H9 (cell line): ENCODE results near the gene CADM3. TPM values are rescaled to one million over a fixed set of nuclear protein-coding genes. Genes with fewer than 3 reads are reported as not detected.

Experiments
- DNase-seq: peaks from one replicate; pipeline ENCODE4 v3.0.0-alpha.2; 2017
- H2AFZ ChIP-seq: one replicate; pipeline ENCODE4 v1.6.1; 2013; ENCODE audit warnings: mild to moderate bottlenecking, low read length, control low read depth, moderate library complexity
- H2AK5ac ChIP-seq: 2 replicates; pipeline ENCODE4 v1.6.1; 2013; ENCODE audit warnings: low read length, control low read depth, mixed read lengths; ENCODE audit not compliant: insufficient read length
- H2BK120ac ChIP-seq: one replicate; pipeline ENCODE4 v1.6.1; 2013; ENCODE audit warnings: low read depth, mild to moderate bottlenecking, low read length, control low read depth, inconsistent platforms; ENCODE audit not compliant: poor library complexity, severe bottlenecking
- H2BK12ac ChIP-seq: 2 replicates; pipeline ENCODE4 v1.6.1; 2013; ENCODE audit warnings: low read length, control low read depth, mixed read lengths, low read depth; ENCODE audit not compliant: insufficient read length
- H2BK15ac ChIP-seq: 2 replicates; pipeline ENCODE4 v1.6.1; 2013; ENCODE audit warnings: low read depth, low read length, control low read depth
- H2BK20ac ChIP-seq: one replicate; pipeline ENCODE4 v1.6.1; 2013; ENCODE audit warnings: low read depth, mild to moderate bottlenecking, low read length, control low read depth, inconsistent platforms; ENCODE audit not compliant: poor library complexity, severe bottlenecking
- H2BK5ac ChIP-seq: 2 replicates; pipeline ENCODE4 v1.6.1; 2013; ENCODE audit warnings: low read length, control low read depth, mixed read lengths; ENCODE audit not compliant: insufficient read length
- H3K14ac ChIP-seq: 2 replicates; pipeline ENCODE4 v1.6.1; 2013; ENCODE audit warnings: low read length, control low read depth; ENCODE audit not compliant: insufficient read depth
- H3K18ac ChIP-seq: 2 replicates; pipeline ENCODE4 v1.6.1; 2013; ENCODE audit warnings: low read depth, mild to moderate bottlenecking, mixed read lengths, low read length, control low read depth; ENCODE audit not compliant: insufficient read length
- H3K23ac ChIP-seq: 2 replicates; pipeline ENCODE4 v1.6.1; 2013; ENCODE audit warnings: low read length, control low read depth, mixed read lengths, low read depth; ENCODE audit not compliant: insufficient read length
- H3K23me2 ChIP-seq: 2 replicates; pipeline ENCODE4 v1.6.1; 2013; ENCODE audit warnings: low read depth, mild to moderate bottlenecking, mixed read lengths, low read length, control low read depth; ENCODE audit not compliant: insufficient read length, poor library complexity, severe bottlenecking
- H3K27ac ChIP-seq: 2 replicates; pipeline ENCODE4 v1.5.1; 2013; ENCODE audit warnings: low read length, control low read depth, mixed read lengths, low read depth; ENCODE audit not compliant: insufficient read length
- H3K27me3 ChIP-seq: 2 replicates; pipeline ENCODE4 v1.6.1; 2013; ENCODE audit warnings: low read length, control low read depth, inconsistent platforms; ENCODE audit not compliant: insufficient read depth
- H3K4ac ChIP-seq: 2 replicates; pipeline ENCODE4 v1.6.1; 2013; ENCODE audit warnings: low read depth, mild to moderate bottlenecking, control low read depth, inconsistent platforms, low read length, moderate library complexity
- H3K4me1 ChIP-seq: 2 replicates; pipeline ENCODE4 v1.6.1; 2013; ENCODE audit warnings: low read length, control low read depth, inconsistent platforms; ENCODE audit not compliant: insufficient read depth
- H3K4me2 ChIP-seq: 2 replicates; pipeline ENCODE4 v1.6.1; 2013; ENCODE audit warnings: low read length, control low read depth, mixed read lengths; ENCODE audit not compliant: insufficient read length, insufficient read depth
- H3K56ac ChIP-seq: 2 replicates; pipeline ENCODE4 v1.6.1; 2013; ENCODE audit warnings: low read depth, mild to moderate bottlenecking, mixed read lengths, low read length, control low read depth; ENCODE audit not compliant: insufficient read length
- H3K79me1 ChIP-seq: 2 replicates; pipeline ENCODE4 v1.6.1; 2013; ENCODE audit warnings: low read depth, mild to moderate bottlenecking, moderate library complexity, low read length, control low read depth, inconsistent platforms; ENCODE audit not compliant: insufficient read depth, poor library complexity, severe bottlenecking
- H3K79me2 ChIP-seq: 2 replicates; pipeline ENCODE4 v1.6.1; 2013; ENCODE audit warnings: low read length, control low read depth, inconsistent platforms; ENCODE audit not compliant: insufficient read depth
- H3K9ac ChIP-seq: 2 replicates; pipeline ENCODE4 v1.6.1; 2013; ENCODE audit warnings: low read length, control low read depth, mixed read lengths; ENCODE audit not compliant: insufficient read length; ENCODE audit errors: extremely low read depth
- H3K9me3 ChIP-seq: one replicate; pipeline ENCODE4 v1.6.1; 2013; ENCODE audit warnings: low read depth, low read length, inconsistent platforms; ENCODE audit not compliant: control insufficient read depth
- H3T11ph ChIP-seq: one replicate; pipeline ENCODE4 v1.6.1; 2013; ENCODE audit warnings: mild to moderate bottlenecking, low read length, control low read depth, inconsistent platforms
- H4K20me1 ChIP-seq: one replicate; pipeline ENCODE4 v1.6.1; 2013; ENCODE audit not compliant: control insufficient read depth, insufficient read length, insufficient read depth
- H4K5ac ChIP-seq: 2 replicates; pipeline ENCODE4 v1.6.1; 2013; ENCODE audit warnings: low read depth, mild to moderate bottlenecking, mixed read lengths, low read length, control low read depth; ENCODE audit not compliant: insufficient read length
- H4K8ac ChIP-seq: replicated peaks from 2 replicates; pipeline ENCODE4 v1.6.1; 2013; ENCODE audit warnings: low read length, control low read depth, mixed read lengths, low read depth; ENCODE audit not compliant: insufficient read length
- H4K91ac ChIP-seq: 2 replicates; pipeline ENCODE4 v1.6.1; 2013; ENCODE audit warnings: low read depth, mild to moderate bottlenecking, moderate library complexity, mixed read lengths, low read length, control low read depth; ENCODE audit not compliant: insufficient read length
- H3K27ac Mint-ChIP-seq, 3 experiments: 2 replicates in 2 of 3; 3 replicates in 1 of 3; pipeline ENCODE4 v1.8.0; 2020 to 2021; ENCODE audit warnings: mixed read lengths in 3 of 3, mild to moderate bottlenecking in 1 of 3, moderate library complexity in 1 of 3
- H3K27me3 Mint-ChIP-seq: 2 replicates; pipeline ENCODE4 v1.8.0; 2021; ENCODE audit warnings: low read depth, mild to moderate bottlenecking, moderate library complexity, mixed read lengths
- H3K36me3 Mint-ChIP-seq, 3 experiments: 2 replicates in 2 of 3; 3 replicates in 1 of 3; pipeline ENCODE4 v1.8.0; 2020 to 2021; ENCODE audit warnings: low read depth in 3 of 3, mixed read lengths in 3 of 3; ENCODE audit not compliant: insufficient read depth in 1 of 3
- H3K4me1 Mint-ChIP-seq, 2 experiments: 2 replicates each; pipeline ENCODE4 v1.8.0; 2020; ENCODE audit warnings: mixed read lengths in 2 of 2
- H3K4me3 Mint-ChIP-seq, 2 experiments: 2 replicates in 1 of 2; 3 replicates in 1 of 2; pipeline ENCODE4 v1.8.0; 2020 to 2021; ENCODE audit warnings: mild to moderate bottlenecking in 2 of 2, mixed read lengths in 2 of 2, moderate library complexity in 1 of 2
- H3K9me3 Mint-ChIP-seq, 2 experiments: 2 replicates in 1 of 2; 3 replicates in 1 of 2; pipeline ENCODE4 v1.8.0; 2020; ENCODE audit warnings: mild to moderate bottlenecking in 2 of 2, mixed read lengths in 2 of 2, moderate library complexity in 1 of 2
- CTCF ChIP-seq: fragments of 200-600 bp; sonication (generic); conservative IDR thresholded peaks from 3 replicates; pipeline ENCODE4 v1.8.0; 2021; ENCODE audit warnings: antibody characterized with exemption, mild to moderate bottlenecking
- WGBS: extraction: QIAGEN DNeasy Blood & Tissue Kit; methylation state at CpG from one replicate; pipeline ENCODE4 v1.1.7; 2013; ENCODE audit warnings: missing lambda C conversion rate, low lambda C conversion rate, mixed read lengths; ENCODE audit not compliant: insufficient read length; ENCODE audit errors: extremely low coverage; 5-methylcytosine and 5-hydroxymethylcytosine counted together
- total RNA-seq: library from RNA; stranded (reverse); gene quantifications from 2 replicates; pipeline ENCODE4 v1.2.1, GENCODE V29; 2021

Gene CADM3
- total RNA-seq, 1 experiment from 2014 or later = 5.6 TPM

- Histone ChIP-seq H3K14ac (no peak overlapping the region), H3K79me1 (no peaks in the 10 kb centered on the region), H2BK15ac (no peak overlapping the region), H2BK120ac (no peak overlapping the region), H3K27ac (no peak overlapping the region), H3K4me1 (no peaks in the 10 kb centered on the region), H3K23me2 (no peaks in the 10 kb centered on the region), H4K5ac (no peak overlapping the region), H2BK12ac (no peak overlapping the region), H3K56ac (no peak overlapping the region), H3T11ph (no peak overlapping the region), H3K18ac (no peak overlapping the region), H3K4me2 (no peak overlapping the region), H4K8ac (no peak overlapping the region), H2AK5ac (no peak overlapping the region), H3K4ac (no peak overlapping the region), H4K91ac (no peak overlapping the region), H3K23ac (no peak overlapping the region), H3K27me3 (no peaks in the 10 kb centered on the region), H4K20me1 (no peaks in the 10 kb centered on the region), H3K9me3 (no peaks in the 10 kb centered on the region), H3K79me2 (no peaks in the 10 kb centered on the region), H2AFZ (no peak overlapping the region), H2BK5ac (no peak overlapping the region), H3K9ac (no peak overlapping the region), H2BK20ac (no peak overlapping the region)
- Mint-ChIP-seq H3K4me1 (peaks cover 4 to 12% of the 10 kb centered on the region in 2 experiments), H3K36me3 (no peaks in the 10 kb centered on the region; a peak in 3 of 7 replicates), H3K27ac (no peak overlapping the region), H3K9me3 (no peaks in the 10 kb centered on the region), H3K4me3 (no peak overlapping the region), H3K27me3 (no peaks in the 10 kb centered on the region)
- TF ChIP-seq CTCF = peak; percentile 55
- WGBS = no CpG with 5 or more reads among the region's 5 CpGs
- no peak for DNase-seq
Measured at GRCh38 chr1:159196543-159196942, 25.1 kb downstream of the CADM3 start.
